GM12874 (cell line): ENCODE measurements around the gene ZNF396.

ENCODE experiments used
- TF ChIP-seq, protein P1 (sequence below): IDR thresholded peaks from 2 replicates; pipeline ENCODE4 v1.5.1; 2011; ENCODE audit warnings: low read depth, mild to moderate bottlenecking, control low read depth, low read length, moderate library complexity; ENCODE audit not compliant: insufficient read depth

Gene ZNF396

DNA sequence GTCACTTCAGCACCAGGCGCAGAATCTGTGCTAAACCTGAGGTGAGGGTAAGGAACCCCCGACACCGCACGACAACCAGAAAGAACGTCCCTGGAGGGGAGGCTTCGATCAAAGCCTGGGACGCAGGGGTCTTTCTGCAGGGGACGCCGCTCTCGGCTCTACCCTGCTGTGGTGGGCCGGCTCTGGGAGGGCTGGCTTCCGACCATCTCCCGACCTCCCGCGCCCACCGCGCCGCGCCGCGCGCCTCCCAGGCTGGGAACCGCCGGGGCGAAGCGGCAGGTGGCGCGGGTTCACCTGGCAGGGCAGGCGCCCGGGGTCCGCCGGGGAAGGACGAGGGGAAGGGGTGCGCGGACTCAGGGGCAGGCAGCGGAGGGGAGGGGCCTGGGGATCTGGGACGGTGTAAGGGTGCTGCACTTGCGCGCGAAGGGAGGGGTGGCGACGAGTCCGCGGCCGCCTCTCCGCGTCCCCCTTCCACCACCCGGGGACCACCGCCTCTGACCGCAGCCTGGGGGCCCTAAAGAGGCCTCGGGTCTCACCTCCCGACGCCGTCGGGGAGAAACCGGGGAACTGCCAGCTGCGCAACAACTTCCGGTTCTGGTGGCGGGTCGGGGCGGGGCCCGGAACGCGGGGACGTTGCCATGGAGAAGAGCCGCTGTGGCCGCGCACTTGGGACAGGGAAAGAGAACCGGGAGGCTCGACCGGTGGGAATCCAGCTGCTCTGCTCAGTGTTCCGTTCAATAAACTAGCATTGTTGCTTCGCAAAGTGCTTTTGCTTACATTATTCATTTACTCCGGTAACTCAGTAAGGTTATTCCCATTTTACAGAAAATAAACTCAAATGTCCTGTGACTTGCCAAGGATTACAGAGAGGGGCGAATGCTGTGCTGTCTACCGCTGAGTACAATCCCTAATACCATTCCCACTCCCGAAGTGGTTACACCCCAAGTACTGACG is at the start of gene ZNF396:
Gene ZNF396 (minus strand): TSS at position 596 of the 954 bp plus-strand sequence. CDS start 3,045 bp downstream, outside the sequence.
- TF ChIP-seq, protein P1, sequence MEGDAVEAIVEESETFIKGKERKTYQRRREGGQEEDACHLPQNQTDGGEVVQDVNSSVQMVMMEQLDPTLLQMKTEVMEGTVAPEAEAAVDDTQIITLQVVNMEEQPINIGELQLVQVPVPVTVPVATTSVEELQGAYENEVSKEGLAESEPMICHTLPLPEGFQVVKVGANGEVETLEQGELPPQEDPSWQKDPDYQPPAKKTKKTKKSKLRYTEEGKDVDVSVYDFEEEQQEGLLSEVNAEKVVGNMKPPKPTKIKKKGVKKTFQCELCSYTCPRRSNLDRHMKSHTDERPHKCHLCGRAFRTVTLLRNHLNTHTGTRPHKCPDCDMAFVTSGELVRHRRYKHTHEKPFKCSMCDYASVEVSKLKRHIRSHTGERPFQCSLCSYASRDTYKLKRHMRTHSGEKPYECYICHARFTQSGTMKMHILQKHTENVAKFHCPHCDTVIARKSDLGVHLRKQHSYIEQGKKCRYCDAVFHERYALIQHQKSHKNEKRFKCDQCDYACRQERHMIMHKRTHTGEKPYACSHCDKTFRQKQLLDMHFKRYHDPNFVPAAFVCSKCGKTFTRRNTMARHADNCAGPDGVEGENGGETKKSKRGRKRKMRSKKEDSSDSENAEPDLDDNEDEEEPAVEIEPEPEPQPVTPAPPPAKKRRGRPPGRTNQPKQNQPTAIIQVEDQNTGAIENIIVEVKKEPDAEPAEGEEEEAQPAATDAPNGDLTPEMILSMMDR: no peak

GRCh38 chr18:35426786-35427185 is 49.6 kb upstream of the ZNF396 start:
- TF ChIP-seq, protein P1: no peak

GRCh38 chr18:35424356-35424755 is 47.2 kb upstream of the ZNF396 start:
- TF ChIP-seq, protein P1: no peak

DNA sequence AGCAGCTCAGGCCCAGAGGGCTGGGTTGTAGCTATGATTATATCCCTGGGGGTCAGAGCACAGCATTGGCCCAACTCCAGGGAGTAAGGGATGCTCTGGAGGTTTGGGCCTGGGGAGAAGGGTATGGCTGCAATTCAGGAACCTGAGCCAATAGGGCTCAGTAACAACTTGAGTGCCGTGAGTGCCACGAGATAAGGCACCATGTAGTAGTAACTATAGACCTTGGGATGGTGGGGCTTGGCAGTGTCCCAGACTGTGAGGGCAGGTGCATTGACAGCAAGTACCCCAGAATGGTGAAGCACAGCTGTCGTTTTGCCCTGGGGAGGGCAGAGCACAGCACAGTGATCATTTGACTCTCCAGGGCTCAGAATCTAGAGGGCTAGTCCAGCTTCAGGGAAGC is 45.1 kb upstream of the ZNF396 start:
- TF ChIP-seq, protein P1: no peak

- TF ChIP-seq, protein P1: no peak
These were observed 41.5 kb upstream of the ZNF396 start for GRCh38 chr18:35418610-35419009.

GRCh38 chr18:35417223-35417622 is 40.1 kb upstream of the ZNF396 start:
- TF ChIP-seq, protein P1: no peak

DNA sequence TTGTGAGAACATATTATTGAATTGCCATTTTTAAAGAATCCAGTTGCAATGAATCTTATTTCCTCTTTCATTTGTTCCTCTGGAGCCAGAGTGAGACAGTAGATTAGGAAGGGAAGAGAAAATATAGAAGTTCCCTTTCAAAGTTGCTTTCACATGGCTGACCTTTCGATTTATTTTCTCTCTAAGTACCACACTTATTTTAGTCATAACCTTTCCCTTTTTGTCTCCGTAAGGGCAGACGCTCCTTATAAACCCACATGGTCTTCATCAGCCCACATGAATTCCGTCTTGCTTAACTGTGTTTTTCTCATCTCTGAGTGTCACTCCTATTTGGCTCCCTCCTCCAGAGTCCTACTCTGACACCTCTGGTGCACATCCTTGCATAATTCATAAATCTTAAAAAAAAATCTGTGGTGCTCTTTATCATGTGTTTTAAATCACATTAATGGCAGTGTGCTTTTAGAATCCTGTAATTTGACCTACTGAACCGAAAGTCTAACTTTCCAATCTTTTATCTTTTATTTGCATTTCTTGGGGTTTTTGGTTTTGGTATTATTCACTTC is 38.5 kb upstream of the ZNF396 start:
- TF ChIP-seq, protein P1: no peak
